Astrocyte (in vitro differentiated cells and primary cell): Measurements from ENCODE around the gene GLB1L2. TPM values are rescaled to one million over a fixed set of nuclear protein-coding genes. Genes with fewer than 3 reads are reported as not detected.
A peak's percentile ranks its signal among the peaks of the same experiment; 100 is the strongest.

ENCODE experiments used
- DNase-seq: peaks from one replicate; pipeline ENCODE4 v3.0.0-alpha.2; 2010; ENCODE audit warnings: low read depth
- FAIRE-seq: peaks from 2 replicates; lab custom pipeline; 2011; peaks lifted over from hg19 to GRCh38; lab: Jason Lieb, UNC
- H2AFZ ChIP-seq: 2 replicates; pipeline ENCODE4 v1.6.0; 2012; ENCODE audit warnings: low read depth, low read length, inconsistent platforms
- H3K27ac ChIP-seq: 2 replicates; pipeline ENCODE4 v1.5.1; 2011; ENCODE audit warnings: low read depth, low read length, inconsistent platforms
- H3K27me3 ChIP-seq: 2 replicates; pipeline ENCODE4 v1.6.0; 2011; ENCODE audit warnings: low read length, inconsistent platforms; ENCODE audit not compliant: insufficient read depth
- H3K36me3 ChIP-seq: 2 replicates; pipeline ENCODE4 v1.5.1; 2011; ENCODE audit warnings: low read length, inconsistent platforms; ENCODE audit not compliant: insufficient read depth
- H3K4me1 ChIP-seq: 2 replicates; pipeline ENCODE4 v1.5.1; 2011; ENCODE audit warnings: low read length, inconsistent platforms; ENCODE audit not compliant: insufficient read depth
- H3K4me2 ChIP-seq: 2 replicates; pipeline ENCODE4 v1.6.0; 2012; ENCODE audit warnings: low read length, inconsistent platforms
- H3K4me3 ChIP-seq: 2 replicates; pipeline ENCODE4 v1.5.1; 2011; ENCODE audit warnings: low read depth, mild to moderate bottlenecking, low read length, inconsistent platforms; ENCODE audit not compliant: insufficient read depth
- H3K79me2 ChIP-seq: 2 replicates; pipeline ENCODE4 v1.6.0; 2012; ENCODE audit warnings: mild to moderate bottlenecking, low read length, inconsistent platforms; ENCODE audit not compliant: insufficient read depth
- H3K9ac ChIP-seq: 2 replicates; pipeline ENCODE4 v1.6.0; 2012; ENCODE audit warnings: mild to moderate bottlenecking, low read length, inconsistent platforms
- H3K9me3 ChIP-seq: 2 replicates; pipeline ENCODE4 v1.5.1; 2012; ENCODE audit warnings: low read depth, mild to moderate bottlenecking, low read length, inconsistent platforms; ENCODE audit not compliant: insufficient read depth
- H4K20me1 ChIP-seq: 2 replicates; pipeline ENCODE4 v1.6.0; 2012; ENCODE audit warnings: low read length, inconsistent platforms; ENCODE audit not compliant: insufficient read depth
- H3K27ac Mint-ChIP-seq: one replicate; pipeline ENCODE4 v1.8.0; 2021; ENCODE audit warnings: mild to moderate bottlenecking, mixed read lengths; ENCODE audit not compliant: unreplicated experiment
- H3K27me3 Mint-ChIP-seq: one replicate; pipeline ENCODE4 v1.8.0; 2021; ENCODE audit warnings: low read depth, mixed read lengths; ENCODE audit not compliant: unreplicated experiment
- H3K36me3 Mint-ChIP-seq: one replicate; pipeline ENCODE4 v1.8.0; 2021; ENCODE audit warnings: low read depth, mixed read lengths; ENCODE audit not compliant: unreplicated experiment
- H3K4me1 Mint-ChIP-seq: one replicate; pipeline ENCODE4 v1.8.0; 2021; ENCODE audit warnings: low read depth, mixed read lengths; ENCODE audit not compliant: unreplicated experiment
- H3K4me3 Mint-ChIP-seq: one replicate; pipeline ENCODE4 v1.8.0; 2021; ENCODE audit warnings: mild to moderate bottlenecking, moderate library complexity, mixed read lengths; ENCODE audit not compliant: unreplicated experiment
- H3K9me3 Mint-ChIP-seq: one replicate; pipeline ENCODE4 v1.8.0; 2021; ENCODE audit warnings: mild to moderate bottlenecking, mixed read lengths; ENCODE audit not compliant: unreplicated experiment
- CTCF ChIP-seq: IDR thresholded peaks from 2 replicates; pipeline ENCODE4 v1.5.1; 2011; ENCODE audit warnings: low read depth, mild to moderate bottlenecking, inconsistent platforms, low read length, moderate library complexity; ENCODE audit not compliant: insufficient read depth
- EZH2 ChIP-seq: IDR thresholded peaks from 2 replicates; pipeline ENCODE4 v1.6.1; 2012; ENCODE audit warnings: mild to moderate bottlenecking, low read length, inconsistent platforms; ENCODE audit not compliant: insufficient read depth
- total RNA-seq: library from RNA; stranded (reverse); gene quantifications from 2 replicates; pipeline ENCODE4 v1.2.1, GENCODE V29; 2021

GLB1L2 gene
- total RNA-seq, 1 donor from 2014 or later: 2.8 TPM

GRCh38 chr11:134332189-134332631 lies 422 bp downstream of the GLB1L2 start:
- no peaks in the 10 kb centered on the region for H3K9me3 ChIP-seq
- TF ChIP-seq EZH2 (peak; percentile 71), CTCF (no peak)
- H3K27me3 ChIP-seq: peaks cover 22% of the 10 kb centered on the region
- peak overlapping the region; percentile 66 for H2AFZ ChIP-seq
- FAIRE-seq (no peak), DNase-seq (no peak)
- no peaks in the 10 kb centered on the region for H3K4me1 Mint-ChIP-seq
- no peak overlapping the region for H3K27ac Mint-ChIP-seq
- H3K9me3 Mint-ChIP-seq: peaks cover 2% of the 10 kb centered on the region
- H3K4me3 ChIP-seq: peak overlapping the region; percentile 23
- H3K36me3 Mint-ChIP-seq: no peaks in the 10 kb centered on the region
- H3K9ac ChIP-seq: no peak overlapping the region
- H3K4me1 ChIP-seq: no peaks in the 10 kb centered on the region
- H3K27ac ChIP-seq: no peak overlapping the region
- no peaks in the 10 kb centered on the region for H4K20me1 ChIP-seq
- H3K4me3 Mint-ChIP-seq: peak overlapping the region; percentile 72
- H3K27me3 Mint-ChIP-seq: peaks cover 39% of the 10 kb centered on the region
- no peaks in the 10 kb centered on the region for H3K36me3 ChIP-seq
- peak overlapping the region; percentile 77 for H3K4me2 ChIP-seq
- H3K79me2 ChIP-seq: no peaks in the 10 kb centered on the region

DNA sequence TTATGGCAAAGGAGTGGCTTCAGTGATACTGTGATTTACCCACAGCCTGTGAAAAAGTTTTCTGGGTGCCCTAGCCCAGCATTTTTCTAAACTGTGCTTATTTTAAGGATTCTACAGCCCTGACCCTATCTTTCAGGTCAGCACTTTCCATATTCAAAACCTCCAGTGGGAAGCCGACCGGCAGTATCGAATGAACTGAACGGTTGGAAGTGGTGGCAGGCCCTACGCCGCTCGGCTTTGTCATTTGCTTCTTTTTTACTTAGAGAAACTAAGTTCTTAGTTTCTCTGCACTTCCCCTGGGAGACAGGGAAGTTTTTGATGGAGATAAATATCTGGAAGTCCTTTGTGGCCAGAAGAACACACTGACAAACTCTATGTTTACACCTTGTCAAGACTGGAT lies 994 bp downstream of the GLB1L2 start:
- peaks cover 2% of the 10 kb centered on the region for H3K9me3 Mint-ChIP-seq
- no peaks in the 10 kb centered on the region for H3K79me2 ChIP-seq
- no peak for DNase-seq
- peak overlapping the region; percentile 72 for H3K4me3 Mint-ChIP-seq
- no peaks in the 10 kb centered on the region for H3K4me1 ChIP-seq
- H3K4me3 ChIP-seq: no peak overlapping the region
- TF ChIP-seq CTCF: no peak
- no peak for TF ChIP-seq EZH2
- no peaks in the 10 kb centered on the region for H3K9me3 ChIP-seq
- no peaks in the 10 kb centered on the region for H4K20me1 ChIP-seq
- no peaks in the 10 kb centered on the region for H3K36me3 ChIP-seq
- H3K27me3 ChIP-seq: peaks cover 22% of the 10 kb centered on the region
- no peak overlapping the region for H3K4me2 ChIP-seq
- H3K27ac ChIP-seq: no peak overlapping the region
- peak overlapping the region; percentile 14 for H3K27ac Mint-ChIP-seq
- H3K9ac ChIP-seq: no peak overlapping the region
- no peak for FAIRE-seq
- peaks cover 35% of the 10 kb centered on the region for H3K27me3 Mint-ChIP-seq
- H3K4me1 Mint-ChIP-seq: no peaks in the 10 kb centered on the region
- H3K36me3 Mint-ChIP-seq: no peaks in the 10 kb centered on the region
- H2AFZ ChIP-seq: no peak overlapping the region

DNA sequence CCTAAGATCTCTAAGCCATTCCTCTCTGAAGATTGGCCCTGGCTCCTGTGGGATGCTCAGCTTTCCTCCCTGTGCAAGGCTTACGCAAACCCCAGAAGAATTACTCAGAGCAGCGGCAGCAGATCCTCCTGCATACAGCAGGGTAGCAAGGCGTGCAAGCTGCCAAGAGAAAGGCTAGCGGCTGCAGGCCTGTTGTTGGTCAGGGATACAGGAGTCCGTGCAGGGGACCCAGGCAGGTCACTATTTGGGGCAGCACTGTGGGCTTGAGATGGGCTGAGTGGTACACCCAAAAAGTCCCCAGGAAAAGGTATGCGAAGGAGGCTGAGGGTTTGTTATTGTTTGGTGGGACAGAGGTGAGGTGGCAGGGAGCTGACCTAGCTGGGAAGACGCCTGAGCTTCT lies 1.5 kb downstream of the GLB1L2 start:
- FAIRE-seq (no peak), DNase-seq (no peak)
- H3K4me3 ChIP-seq: no peak overlapping the region
- Mint-ChIP-seq H3K9me3 (peaks cover 2% of the 10 kb centered on the region), H3K4me3 (no peak overlapping the region), H3K27me3 (peaks cover 39% of the 10 kb centered on the region), H3K36me3 (no peaks in the 10 kb centered on the region), H3K4me1 (no peaks in the 10 kb centered on the region), H3K27ac (no peak overlapping the region)
- H2AFZ ChIP-seq: no peak overlapping the region
- H3K79me2 ChIP-seq: no peaks in the 10 kb centered on the region
- H3K27ac ChIP-seq: no peak overlapping the region
- H3K27me3 ChIP-seq: peaks cover 22% of the 10 kb centered on the region
- TF ChIP-seq CTCF (no peak), EZH2 (no peak)
- H4K20me1 ChIP-seq: no peaks in the 10 kb centered on the region
- no peak overlapping the region for H3K9ac ChIP-seq
- H3K4me2 ChIP-seq: no peak overlapping the region
- H3K36me3 ChIP-seq: no peaks in the 10 kb centered on the region
- no peaks in the 10 kb centered on the region for H3K9me3 ChIP-seq
- H3K4me1 ChIP-seq: no peaks in the 10 kb centered on the region
